GM12878 (cell line): ENCODE data around the gene GRK6.

Experiments
- CREM ChIP-seq: IDR thresholded peaks from 2 replicates; pipeline ENCODE4 v1.6.1; 2014; ENCODE audit warnings: antibody characterized with exemption, low read depth
- MYC ChIP-seq: IDR thresholded peaks from 2 replicates; pipeline ENCODE4 v1.6.1; 2011; ENCODE audit warnings: mild to moderate bottlenecking, low read length, moderate library complexity, inconsistent platforms; ENCODE audit not compliant: insufficient read depth, insufficient replicate concordance, insufficient read length, severe bottlenecking
- POLR2A ChIP-seq: IDR thresholded peaks from 2 replicates; pipeline ENCODE4 v1.6.1; 2011; ENCODE audit warnings: low read depth, mild to moderate bottlenecking, low read length
- SUPT20H ChIP-seq: IDR thresholded peaks from 2 replicates; pipeline ENCODE4 v1.6.1; 2011; ENCODE audit warnings: low read depth, mild to moderate bottlenecking, low read length, moderate library complexity, borderline replicate concordance; ENCODE audit not compliant: control insufficient read depth
- TBL1XR1 ChIP-seq: IDR thresholded peaks from 2 replicates; pipeline ENCODE4 v1.6.1; 2012; ENCODE audit warnings: low read depth, low read length, improper control_type of control experiment
- YY1 ChIP-seq: IDR thresholded peaks from 2 replicates; pipeline ENCODE4 v1.6.1; 2011; ENCODE audit warnings: low read depth, mild to moderate bottlenecking, low read length
- TF ChIP-seq, protein P1 (sequence below), 3 experiments: IDR thresholded peaks in 2 of 3; conservative IDR thresholded peaks in 1 of 3; 2 replicates each; pipeline ENCODE4 v1.5.1; 2011; ENCODE audit warnings: low read depth in 3 of 3, low read length in 3 of 3, mild to moderate bottlenecking in 3 of 3, control low read depth in 2 of 3, moderate library complexity in 2 of 3, inconsistent platforms in 1 of 3, mixed read lengths in 1 of 3; ENCODE audit not compliant: control insufficient read depth in 2 of 3, insufficient read depth in 1 of 3; ENCODE audit errors: extremely low read depth in 1 of 3
- TF ChIP-seq, protein P2 (sequence below): IDR thresholded peaks from 2 replicates; pipeline ENCODE4 v1.6.1; 2012; ENCODE audit warnings: low read length, inconsistent platforms

DNA sequence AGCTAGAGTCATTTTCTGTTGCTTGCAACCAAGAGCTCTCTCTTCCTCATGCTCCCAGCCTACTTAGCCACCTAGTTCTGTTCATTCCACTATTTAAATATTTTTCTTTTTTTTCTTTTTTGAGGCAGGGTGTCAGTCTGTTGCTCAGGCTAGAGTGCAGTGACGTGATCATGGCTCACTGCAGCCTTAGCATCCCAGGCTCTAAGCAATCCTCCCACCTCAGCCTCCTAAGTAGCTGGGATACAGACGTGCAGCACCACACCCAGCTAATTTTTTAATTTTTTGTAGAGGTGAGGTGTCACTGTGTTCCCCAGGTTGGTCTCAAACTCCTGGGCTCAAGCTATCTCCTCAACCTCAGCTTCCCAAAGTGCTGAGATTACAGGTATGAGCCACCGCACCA is 12.0 kb upstream of the GRK6 start:
- TF ChIP-seq, protein P1, sequence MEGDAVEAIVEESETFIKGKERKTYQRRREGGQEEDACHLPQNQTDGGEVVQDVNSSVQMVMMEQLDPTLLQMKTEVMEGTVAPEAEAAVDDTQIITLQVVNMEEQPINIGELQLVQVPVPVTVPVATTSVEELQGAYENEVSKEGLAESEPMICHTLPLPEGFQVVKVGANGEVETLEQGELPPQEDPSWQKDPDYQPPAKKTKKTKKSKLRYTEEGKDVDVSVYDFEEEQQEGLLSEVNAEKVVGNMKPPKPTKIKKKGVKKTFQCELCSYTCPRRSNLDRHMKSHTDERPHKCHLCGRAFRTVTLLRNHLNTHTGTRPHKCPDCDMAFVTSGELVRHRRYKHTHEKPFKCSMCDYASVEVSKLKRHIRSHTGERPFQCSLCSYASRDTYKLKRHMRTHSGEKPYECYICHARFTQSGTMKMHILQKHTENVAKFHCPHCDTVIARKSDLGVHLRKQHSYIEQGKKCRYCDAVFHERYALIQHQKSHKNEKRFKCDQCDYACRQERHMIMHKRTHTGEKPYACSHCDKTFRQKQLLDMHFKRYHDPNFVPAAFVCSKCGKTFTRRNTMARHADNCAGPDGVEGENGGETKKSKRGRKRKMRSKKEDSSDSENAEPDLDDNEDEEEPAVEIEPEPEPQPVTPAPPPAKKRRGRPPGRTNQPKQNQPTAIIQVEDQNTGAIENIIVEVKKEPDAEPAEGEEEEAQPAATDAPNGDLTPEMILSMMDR (IDR thresholded peaks at IDR 0.05 in 2 of 3, conservative IDR thresholded peaks at IDR 0.05 in 1 of 3; ENCODE audit: control insufficient read depth in 2 of 3, extremely low read depth in 1 of 3, insufficient read depth in 1 of 3, low read depth in 3 of 3, low read length in 3 of 3): no peak
- no peak for TF ChIP-seq MYC
- no peak for TF ChIP-seq CREM
- no peak for TF ChIP-seq TBL1XR1
- TF ChIP-seq, protein P2, sequence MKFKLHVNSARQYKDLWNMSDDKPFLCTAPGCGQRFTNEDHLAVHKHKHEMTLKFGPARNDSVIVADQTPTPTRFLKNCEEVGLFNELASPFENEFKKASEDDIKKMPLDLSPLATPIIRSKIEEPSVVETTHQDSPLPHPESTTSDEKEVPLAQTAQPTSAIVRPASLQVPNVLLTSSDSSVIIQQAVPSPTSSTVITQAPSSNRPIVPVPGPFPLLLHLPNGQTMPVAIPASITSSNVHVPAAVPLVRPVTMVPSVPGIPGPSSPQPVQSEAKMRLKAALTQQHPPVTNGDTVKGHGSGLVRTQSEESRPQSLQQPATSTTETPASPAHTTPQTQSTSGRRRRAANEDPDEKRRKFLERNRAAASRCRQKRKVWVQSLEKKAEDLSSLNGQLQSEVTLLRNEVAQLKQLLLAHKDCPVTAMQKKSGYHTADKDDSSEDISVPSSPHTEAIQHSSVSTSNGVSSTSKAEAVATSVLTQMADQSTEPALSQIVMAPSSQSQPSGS: no peak
- no peak for TF ChIP-seq SUPT20H
- no peak for TF ChIP-seq YY1
- TF ChIP-seq POLR2A: no peak
